ENCODE data around the gene SSH2.
"Not testable (repeated sequence)": the region's sequence is repeated elsewhere in the genome, so short reads cannot be mapped to it uniquely, and the experiment has no call there.

Gene SSH2

DNA sequence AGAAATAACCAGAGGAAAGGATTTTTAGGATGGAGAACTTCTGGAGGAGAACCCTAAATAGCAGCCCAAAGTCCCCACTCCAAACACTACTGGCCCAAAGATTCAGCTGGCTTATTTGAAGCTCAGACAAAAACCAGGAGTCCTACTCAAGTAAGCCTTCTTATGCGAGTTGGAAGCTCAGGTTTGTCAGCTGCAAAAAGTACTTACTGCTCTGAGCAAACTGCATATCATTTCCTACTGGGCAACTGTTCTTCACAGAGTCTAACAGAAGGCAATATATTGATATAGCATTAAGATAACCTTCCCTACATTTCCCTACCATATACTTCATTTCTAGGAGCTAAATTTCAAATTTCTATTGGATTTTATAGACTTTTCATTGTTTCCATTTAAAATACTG lies 231.2 kb downstream of the SSH2 start:
- DNase-seq = no peak

DNA sequence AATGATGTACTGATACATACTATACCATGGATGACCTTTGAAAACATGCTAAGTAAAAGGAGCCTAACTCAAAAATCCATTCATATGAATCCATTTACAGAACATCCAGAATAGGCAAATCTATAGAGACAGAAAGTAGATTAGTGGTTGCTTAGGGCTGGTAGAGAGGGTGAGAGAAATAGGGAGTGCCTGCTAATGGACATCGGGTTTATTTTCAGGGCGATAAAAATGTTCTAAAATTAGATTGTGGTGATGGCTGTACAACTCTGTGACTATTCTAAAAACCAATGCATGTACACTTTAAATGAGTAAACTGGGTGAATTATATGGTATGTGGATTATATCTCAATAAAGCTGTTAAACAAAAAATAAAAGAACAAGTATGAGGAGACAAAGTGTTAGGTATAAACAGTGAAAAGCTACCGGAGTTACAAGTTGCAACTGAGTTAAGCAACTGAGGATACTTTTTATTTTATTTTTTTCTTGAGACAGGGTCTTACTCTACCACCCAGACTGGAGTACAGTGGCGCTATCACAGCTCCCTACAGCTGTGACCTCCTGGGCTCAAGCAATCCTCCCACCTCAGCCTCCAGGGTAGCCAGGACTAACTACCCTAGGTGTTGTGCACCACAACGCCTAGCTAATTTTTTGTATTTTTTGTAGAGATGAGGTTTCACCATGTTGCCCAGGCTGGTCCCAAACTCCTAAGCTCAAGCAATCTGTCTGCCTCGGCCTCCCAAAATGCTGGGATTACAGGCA lies 231.8 kb downstream of the SSH2 start:
- DNase-seq = no peak

DNA sequence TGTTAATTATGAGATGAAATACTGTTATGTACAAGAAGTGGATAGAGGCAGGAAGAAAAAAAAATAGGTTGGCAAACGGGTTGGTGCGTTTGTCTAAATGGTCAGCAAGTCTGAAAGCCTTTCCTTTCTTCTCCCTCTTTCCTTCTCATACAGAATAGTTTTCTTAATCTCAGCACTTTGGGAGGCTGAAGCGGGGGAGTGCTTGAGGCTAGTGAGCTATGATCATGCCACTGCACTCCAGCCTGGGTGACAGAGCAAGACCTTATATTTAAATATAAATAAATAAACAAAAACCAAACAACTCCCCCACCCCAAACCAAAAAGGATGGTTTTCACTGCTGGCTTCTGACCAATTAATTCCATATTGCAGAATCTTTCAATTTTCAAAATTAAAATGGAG lies 232.7 kb downstream of the SSH2 start:
- no peak for DNase-seq

DNA sequence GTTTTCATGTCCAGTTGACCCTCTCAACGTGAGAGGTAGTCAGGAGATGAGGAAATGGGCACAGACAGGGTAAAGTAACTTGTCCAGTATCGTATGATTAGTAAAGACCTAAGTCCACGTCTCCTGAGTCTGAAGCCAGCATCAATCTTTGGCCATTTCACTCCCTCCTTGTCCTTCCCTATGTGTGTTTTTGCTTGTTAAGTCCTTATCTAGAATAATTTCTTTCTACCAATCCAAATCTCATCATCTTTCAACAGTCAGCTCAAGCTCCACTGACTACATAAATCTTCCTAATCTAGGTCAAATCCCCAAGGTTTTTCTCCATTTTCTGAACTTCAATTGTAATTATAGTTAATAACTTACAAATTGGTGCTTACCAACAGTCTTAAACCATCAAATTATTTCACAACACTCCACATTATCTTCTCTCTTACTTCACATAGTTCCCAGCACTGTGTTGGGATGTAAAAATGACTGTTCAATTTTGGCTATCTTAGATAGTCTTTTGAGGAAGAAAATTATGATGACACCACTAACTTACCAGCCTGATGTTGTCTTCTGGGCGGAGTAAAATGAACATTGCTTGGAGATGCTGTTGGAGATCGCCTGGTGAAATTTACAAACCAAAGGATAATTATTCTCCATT lies 235.0 kb downstream of the SSH2 start:
- no peak for DNase-seq

DNA sequence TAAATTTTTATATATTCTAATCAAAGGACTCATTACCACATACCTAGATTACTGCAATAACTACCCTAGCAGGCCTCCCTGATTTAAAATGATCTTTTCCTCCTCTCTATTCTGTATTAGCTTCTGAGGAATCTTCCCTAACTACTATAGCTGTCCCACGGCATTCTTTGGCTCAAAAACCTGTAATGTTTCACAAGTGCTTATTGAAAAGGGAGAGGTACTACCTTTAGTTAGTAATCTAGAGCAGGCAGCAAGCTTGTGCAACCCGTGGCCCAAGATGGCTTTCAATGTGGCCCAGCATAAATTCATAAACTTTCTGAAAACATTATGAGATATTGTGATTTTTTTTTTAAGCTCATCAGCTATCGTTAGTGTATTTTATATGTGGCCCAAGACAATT lies 236.3 kb downstream of the SSH2 start:
- no peak for DNase-seq

DNA sequence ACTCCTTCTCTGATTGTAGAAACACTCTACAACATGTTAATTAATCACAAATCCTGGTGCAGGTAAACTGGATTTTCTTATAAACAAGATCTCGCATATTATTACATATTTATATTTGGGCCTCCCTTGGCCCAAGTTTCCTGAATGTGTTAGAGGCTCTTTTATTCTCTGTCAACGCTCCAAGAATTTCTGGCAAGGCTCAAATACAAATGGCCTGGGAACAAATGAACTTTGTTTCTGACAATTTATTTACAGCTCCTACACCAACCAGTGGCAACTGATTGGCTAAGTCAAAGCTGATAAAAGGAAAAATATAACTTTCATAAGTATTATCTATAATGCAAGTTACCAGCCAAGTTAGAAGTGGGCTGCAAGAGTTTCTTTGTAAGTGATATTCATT lies 242.4 kb downstream of the SSH2 start:
- DNase-seq = no peak

DNA sequence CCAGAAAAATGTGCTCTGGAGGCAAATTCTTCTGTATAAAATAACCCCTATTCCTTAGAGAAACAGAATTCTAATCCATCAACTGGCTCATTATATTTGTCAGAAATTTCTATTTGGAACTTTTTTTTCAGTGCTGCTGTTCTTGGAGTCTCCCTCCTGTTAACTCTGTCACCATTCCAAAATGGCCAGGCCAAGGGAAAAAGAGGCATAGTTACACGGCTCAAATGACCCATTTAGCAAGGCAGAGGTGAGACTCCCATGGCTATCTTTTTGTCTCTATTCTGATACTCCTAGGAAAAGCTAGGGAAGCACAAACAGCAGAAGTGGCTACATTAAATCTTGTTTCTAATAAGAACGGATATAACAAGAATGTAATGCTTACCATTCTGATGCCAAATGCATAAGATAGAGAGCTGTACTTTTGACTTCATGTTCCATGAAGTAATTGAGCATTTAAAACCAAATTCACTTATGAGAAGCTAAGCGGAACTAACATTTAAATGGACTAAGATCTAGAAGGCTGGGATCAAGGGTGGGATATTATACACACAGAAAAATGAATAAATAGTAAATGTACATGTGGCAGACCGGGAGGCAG lies 242.9 kb downstream of the SSH2 start:
- no peak for DNase-seq

DNA sequence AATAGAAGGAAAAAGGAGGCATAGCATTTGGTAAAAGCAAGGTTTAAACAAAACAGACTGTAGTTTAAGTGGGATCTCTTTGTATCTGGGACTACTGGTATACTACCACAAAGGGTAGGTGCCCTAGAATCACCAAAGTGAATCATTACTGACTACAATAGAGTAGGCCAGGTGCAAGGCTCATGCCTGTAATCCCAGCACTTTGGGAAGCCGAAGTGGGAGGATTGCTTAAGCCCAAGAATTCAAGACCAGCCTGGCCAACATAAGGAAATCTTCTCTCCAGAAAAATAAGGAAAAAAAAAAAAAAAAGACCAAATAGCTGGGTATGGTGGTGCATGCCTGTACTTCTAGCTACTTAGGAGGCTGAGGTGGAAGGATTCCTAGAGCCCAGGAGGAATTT lies 246.5 kb downstream of the SSH2 start:
- DNase-seq = no peak

DNA sequence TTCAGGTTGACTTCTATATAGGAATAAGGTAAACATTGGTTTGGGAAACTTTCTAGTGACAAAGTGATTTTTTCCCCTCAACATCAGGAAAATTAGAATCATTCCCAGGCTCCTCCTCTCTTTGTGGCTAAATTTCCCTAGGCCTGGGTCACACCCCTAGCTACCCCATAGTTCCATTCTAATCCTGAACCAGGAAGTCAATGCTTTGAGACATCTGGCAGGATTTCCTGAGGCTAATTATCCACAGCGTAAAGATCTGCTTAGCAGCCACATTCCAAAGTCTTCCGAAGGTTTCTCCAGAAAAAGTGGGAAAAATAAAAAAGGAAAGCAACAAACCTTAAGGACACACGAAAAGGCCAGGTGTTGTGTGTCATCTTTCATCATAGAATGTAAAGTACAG lies 247.0 kb downstream of the SSH2 start:
- DNase-seq = peak; percentile 15

DNA sequence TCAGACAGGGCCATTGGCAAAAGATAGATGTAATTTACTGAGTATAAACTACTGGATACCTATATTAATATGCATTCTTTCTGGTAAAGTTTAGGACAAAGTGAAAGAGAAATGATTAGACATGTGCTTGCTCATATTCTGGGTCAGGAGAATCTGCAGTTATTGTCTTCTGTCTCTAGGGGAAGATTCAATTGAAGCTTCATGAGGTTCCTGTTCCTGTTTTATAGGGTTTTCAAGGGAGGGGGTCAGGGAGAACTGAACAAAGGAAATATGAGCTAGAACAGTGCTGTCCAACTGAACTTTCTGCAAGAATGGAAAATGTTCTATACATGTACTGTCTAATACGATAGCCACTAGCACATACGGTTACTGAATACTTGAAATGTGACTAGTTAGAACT lies 248.0 kb downstream of the SSH2 start:
- DNase-seq = no peak

DNA sequence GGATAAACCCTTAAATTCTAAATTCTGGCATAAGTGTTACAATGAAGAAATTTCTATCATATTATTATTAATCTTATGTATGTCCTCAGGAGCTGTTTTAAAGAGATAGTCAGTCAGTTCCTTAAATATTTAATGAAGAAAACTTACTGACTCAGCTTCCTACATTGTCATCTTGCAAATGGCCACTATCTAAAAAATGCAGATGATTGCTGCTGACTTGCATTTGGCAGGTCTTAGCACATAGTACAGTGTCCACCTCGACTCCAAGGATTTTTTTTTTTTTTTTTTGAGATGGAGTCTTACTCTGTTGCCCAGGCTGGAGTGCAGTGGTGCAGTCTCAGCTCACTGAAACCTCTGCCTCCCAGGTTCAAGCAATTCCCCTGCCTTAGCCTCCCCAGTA lies 252.2 kb downstream of the SSH2 start:
- DNase-seq = no peak

DNA sequence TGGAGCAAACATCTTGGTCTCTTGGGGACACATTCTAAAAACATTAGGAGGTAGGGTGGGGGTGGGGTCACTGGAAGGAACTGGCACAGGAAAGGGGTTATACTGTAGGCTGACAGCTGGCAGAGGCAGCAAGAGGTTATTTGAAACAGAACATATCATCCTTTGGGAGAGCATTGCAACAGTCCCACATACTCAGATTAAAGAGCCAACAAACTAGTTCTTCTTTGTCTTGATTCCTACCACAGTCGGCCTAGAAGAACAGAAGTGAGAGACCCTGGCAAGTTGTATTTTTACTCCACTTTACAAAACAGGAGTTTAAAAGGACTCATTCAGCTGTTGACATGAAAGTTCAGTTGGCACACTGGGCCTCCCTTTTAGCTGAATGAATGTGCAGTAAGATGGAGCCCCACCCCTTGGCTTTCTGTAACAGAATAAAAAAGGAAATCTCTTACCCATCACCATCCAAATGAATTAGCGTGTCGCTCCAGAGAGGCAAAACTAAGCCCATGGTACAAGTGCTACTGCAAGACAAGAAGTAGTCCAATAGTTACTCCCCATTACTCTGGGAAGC lies 252.7 kb downstream of the SSH2 start:
- DNase-seq = no peak

DNA sequence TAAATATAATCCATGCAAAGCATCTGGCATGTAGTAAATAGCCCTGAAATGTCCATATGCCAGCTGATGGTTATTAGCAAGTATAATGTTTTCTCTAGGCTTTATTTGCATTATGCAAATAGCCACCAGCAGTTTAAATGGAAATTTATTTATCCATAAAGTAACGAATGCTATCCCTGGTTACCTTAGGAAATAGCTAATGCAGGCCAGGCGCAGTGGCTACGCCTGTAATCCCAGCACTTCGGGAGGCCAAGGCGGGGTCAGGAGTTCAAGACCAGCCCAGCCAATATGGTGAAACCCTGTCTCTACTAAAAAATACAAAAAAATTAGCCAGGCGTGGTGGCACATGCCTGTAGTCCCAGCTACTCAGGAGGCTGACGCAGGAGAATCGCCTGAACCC lies 254.1 kb downstream of the SSH2 start:
- DNase-seq = not testable (repeated sequence)

DNA sequence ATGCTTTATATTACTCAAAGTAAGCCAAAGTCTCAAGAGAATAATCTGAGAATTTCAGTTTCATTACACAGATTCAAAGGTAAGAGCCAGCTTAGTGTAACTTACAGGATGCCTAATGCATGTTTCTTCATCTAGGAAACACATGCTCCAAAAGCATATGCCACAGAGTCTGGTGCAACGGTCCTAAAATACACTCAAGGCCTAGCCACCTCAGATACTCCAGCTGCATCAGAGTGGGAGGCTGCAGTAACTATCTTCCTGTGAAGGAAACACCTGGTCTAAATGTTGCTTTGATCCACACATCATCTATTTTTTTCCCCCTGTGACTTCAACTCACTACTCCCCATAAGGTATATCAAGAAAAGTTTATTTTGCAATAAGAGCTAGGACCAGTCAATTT lies 255.7 kb downstream of the SSH2 start:
- DNase-seq = no peak

DNA sequence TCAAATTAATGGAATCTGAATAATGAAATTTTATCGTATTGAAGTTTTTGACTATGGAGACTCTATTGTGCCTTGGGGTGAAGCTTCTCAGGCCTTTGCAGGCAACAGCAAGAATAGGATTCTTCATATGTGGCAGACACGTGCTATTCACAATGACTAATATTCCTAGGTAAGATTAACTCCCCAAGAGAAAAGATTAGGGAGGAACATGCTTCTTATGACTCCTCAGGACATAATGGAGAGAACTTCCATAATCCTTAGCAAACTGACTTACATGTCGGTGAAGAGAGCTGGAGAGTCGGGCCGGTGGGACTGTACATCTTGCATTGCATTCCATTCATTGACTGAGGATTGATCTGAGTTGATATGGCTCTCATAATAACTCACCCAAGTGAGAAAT lies 258.4 kb downstream of the SSH2 start:
- DNase-seq = no peak

DNA sequence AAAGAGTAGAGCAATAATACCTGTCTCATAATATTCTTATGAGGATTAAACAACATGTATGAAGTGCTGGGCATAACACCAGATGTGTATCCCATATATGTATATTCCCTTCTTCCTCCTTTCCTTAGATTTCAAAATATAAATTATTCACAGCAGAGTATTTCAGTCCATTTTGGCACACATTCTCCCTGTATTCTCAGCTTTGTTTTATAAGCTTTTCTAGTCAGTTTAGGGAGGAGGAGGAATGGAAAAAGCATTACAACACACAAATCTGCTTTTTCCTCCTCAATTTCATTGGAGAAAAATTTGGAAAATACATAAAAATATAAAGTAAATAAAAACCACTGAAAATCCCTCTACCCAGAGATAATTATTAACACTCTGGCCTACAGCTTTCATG lies 260.8 kb downstream of the SSH2 start:
- no peak for DNase-seq

DNA sequence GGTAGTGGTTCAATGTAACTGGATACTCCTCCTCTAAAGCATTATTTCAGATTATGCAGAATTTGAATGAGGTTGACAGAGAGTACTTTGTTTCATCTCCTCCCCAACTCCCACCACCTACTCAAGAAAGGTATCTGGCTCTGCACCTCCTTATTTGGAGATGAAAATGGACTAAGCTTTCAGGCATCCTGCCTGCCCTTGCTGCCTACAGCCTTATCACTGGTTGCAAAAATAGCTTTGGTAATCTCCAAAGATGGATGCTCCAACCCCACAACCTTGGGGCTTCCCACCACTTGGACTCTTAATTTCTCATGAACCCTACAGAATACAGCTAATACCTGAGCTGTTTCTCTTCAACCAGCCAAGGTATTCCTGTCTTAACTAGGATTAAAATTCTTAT lies 262.1 kb downstream of the SSH2 start:
- DNase-seq = no peak

DNA sequence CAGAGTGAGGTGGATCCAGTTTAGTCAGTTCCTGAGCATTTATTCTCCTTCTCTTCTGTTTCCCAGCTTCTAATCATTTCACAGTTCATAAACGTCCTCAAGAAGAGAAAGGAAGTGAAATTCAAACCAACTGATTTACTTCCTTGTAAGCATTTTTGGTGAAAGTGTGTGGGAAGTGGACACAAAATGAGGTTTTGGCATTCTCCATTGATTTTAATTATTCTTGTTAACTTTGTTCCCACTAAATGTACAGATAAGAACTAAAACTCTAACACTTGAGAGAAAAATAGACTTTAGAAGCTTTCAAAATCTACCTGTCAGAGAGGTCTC lies 264.6 kb downstream of the SSH2 start:
- no peak for DNase-seq

DNA sequence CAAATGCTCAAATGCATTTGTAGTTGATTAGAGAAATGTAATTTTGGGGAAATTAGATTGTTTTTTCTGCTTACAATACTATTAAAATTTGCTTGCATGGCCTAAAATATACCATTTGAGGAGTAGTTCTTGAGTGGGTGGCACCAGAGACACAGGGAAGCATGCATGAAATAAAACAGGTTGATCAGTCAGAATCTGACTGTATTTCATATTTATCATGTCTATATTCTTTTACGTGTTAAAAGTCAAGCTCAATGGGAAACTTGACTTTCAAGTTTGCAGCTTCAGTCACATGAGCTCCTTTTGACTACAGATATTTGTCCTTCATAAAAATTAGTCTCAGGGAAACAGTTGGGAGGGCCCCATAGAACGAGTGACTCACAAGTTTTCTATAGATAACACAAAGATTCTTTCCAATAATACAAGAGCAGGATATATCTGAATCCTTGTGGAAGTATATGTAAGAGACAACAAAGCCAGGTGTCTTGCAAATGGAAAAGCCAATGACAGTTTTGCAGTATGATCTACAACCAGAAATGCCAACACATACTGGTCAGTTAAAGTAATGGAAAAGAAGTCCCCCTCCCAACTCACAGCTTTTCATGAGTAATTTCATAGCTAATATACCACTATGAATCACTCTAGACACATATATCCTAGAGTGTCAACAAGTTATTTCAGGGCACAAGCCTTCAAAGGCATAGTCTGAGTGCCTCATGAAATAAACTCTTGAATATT lies 265.1 kb downstream of the SSH2 start:
- DNase-seq = peak; percentile 70

DNA sequence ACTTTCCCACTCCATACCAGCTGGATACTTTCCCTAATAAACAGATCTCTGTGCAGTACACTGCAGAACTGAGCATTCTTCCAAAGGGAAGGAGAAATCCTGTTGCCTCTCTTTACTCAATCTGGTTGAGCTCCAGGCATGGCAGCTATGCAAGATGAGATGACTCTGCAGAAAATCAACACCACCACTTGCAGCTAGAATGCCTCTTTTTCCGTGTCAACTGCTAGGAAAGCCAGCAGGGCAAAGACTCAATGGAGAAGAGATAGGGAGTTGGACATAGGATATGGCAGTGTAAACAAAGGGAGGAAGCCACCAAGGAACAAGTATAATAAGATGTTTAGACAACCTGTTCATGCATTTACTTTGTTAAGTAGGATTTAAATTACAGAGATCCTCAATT lies 266.9 kb downstream of the SSH2 start:
- DNase-seq = no peak

DNA sequence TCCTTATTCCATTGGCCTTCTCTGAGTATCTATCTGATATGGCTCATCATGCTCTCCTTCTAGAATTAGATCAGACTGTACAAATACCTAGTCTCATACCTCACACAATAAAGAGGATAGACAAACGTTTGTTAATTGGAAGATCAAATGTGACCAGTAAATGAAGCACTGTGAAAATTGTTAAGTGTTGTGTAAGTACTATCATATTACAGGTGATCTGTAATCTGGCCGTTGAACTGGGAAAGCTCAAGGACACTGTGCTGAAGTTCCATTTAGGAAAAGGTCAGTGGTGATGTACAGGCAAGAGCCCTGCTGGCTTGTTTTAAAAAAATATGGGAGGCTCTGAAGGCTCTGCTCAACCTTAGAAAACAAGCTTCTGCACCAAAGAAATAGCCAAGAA lies 268.8 kb downstream of the SSH2 start:
- DNase-seq = no peak

DNA sequence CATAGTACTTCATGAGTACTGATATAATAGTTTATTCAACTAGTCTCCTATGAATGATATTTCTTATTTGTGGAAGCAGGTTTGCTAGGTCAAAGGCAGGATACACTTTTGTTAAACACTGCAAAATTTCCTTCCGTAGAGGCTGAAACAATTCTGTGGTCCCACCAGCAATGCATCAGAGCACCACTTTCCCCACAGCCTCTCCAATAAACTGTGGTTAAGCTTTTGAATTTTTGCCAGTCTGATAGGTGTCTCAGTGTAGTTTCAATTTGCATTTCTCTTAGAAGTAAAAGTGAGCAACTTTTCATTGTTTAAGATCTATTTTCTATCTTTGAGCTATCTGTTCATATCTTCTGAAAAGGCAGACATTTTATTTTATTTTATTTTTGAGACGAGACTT lies 270.9 kb downstream of the SSH2 start:
- DNase-seq = no peak

DNA sequence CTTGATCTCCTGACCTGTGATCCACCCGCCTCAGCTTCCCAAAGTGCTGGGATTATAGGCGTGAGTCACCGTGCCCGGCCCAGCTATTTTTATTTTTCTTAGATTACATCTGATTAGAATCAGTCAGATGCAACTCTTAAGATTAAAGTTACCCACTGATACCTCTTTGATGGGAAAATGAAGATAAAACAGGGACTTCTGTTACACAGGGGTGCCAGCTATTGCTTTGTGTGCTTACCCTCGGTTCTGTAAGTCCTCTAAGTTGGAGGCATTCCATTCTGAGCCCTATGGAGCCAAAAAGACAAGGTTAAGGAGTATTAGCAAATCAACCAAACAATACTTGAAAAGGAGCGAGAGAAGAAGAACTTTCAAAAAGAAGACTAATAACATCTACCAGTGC lies 274.7 kb downstream of the SSH2 start:
- DNase-seq = no peak

Data from EL (cell line).